Measurements from ENCODE around the gene CCDC183. TPM values are rescaled to one million over a fixed set of nuclear protein-coding genes. Genes with fewer than 3 reads are reported as not detected.

CCDC183 gene
- total RNA-seq, 4 donors from 2014 or later = 25.2 to 161 (median 63.5) TPM

- DNase-seq = no peak
- Histone ChIP-seq H3K36me3 (no peaks in the 10 kb centered on the region), H3K27me3 (peaks cover 29% of the 10 kb centered on the region), H3K4me1 (peaks cover 26 to 47% (median 42%) of the 10 kb centered on the region in 4 donors), H3K4me3 (no peak overlapping the region), H3K27ac (no peak overlapping the region), H3K9me3 (no peaks in the 10 kb centered on the region)
- intact Hi-C loops (cut with DNase I; ENCODE audit: low total_unique reads) = no loop called here
- WGBS, 2 donors (ENCODE audit: low coverage in 1 of 2) = 97% methylated on average over 20 of the region's 20 CpGs; no CpG with 5 or more reads in 1 of the 2 donors
- in situ Hi-C loops (cut with MboI; ENCODE audit: low pct_ligation_motif_present in 1 of 4, low pct_unique_long_range_greater_than_20kb in 1 of 4, low sequenced_read_pairs in 3 of 4) = no loop called here
- TF ChIP-seq POLR2A (IDR thresholded peaks at IDR 0.05) (no peak), EP300 (IDR thresholded peaks at IDR 0.05; ENCODE audit: low read depth) (no peak), CTCF (IDR thresholded peaks at IDR 0.05) (no peak), POLR2AphosphoS5 (IDR thresholded peaks at IDR 0.05) (no peak)
Measured at GRCh38 chr9:136804509-136805206, 8.5 kb downstream of the CCDC183 start.

DNA sequence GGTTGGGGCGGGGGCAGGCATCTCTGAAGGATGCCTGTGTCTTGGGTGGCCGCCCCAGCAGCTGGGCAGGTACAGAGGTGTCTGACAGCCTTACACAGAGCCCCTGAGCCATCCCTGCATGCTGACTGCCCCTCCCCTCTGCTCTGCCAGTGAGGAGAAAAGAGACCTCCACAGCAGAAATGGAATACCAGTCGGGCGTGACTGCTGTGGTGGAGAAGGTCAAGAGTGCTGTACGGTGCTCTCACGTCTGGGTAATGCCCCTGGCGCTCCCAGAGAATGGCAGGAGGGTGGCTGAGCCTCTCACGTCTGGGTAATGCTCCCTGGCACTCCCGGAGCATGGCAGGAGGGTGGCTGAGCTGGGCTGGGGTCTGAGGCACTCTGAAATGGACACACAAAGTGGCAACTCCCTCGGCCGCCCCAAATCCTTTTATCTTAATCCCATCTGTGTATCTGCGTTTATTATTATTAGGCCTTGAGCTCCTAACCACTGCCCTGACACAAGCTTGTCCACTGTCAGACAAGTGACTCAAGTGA is 9.1 kb downstream of the CCDC183 start:
- no peak overlapping the region for H3K27ac ChIP-seq
- H3K4me1 ChIP-seq = peaks cover 24 to 47% (median 42%) of the 10 kb centered on the region in 4 donors
- 90 to 92% methylated on average over 4 to 11 of the region's 12 CpGs for WGBS, 2 donors (ENCODE audit: low coverage in 1 of 2)
- H3K9me3 ChIP-seq = no peaks in the 10 kb centered on the region
- H3K27me3 ChIP-seq = peaks cover 23% of the 10 kb centered on the region
- TF ChIP-seq EP300 (IDR thresholded peaks at IDR 0.05; ENCODE audit: low read depth) (no peak), POLR2A (IDR thresholded peaks at IDR 0.05) (peak; percentile 2)
- no peak for DNase-seq
- in situ Hi-C loops (cut with MboI; ENCODE audit: low pct_ligation_motif_present in 1 of 4, low pct_unique_long_range_greater_than_20kb in 1 of 4, low sequenced_read_pairs in 3 of 4) (no loop called here), intact Hi-C loops (cut with DNase I; ENCODE audit: low total_unique reads) (no loop called here)
- H3K4me3 ChIP-seq = no peak overlapping the region
- no peaks in the 10 kb centered on the region for H3K36me3 ChIP-seq

- intact Hi-C loops (cut with DNase I; ENCODE audit: low total_unique reads) (no loop called here), in situ Hi-C loops (cut with MboI; ENCODE audit: low pct_ligation_motif_present in 1 of 4, low pct_unique_long_range_greater_than_20kb in 1 of 4, low sequenced_read_pairs in 3 of 4) (no loop called here)
- Histone ChIP-seq H3K4me3 (no peak overlapping the region), H3K27me3 (peaks cover 15% of the 10 kb centered on the region), H3K4me1 (peaks cover 23 to 47% (median 35%) of the 10 kb centered on the region in 4 donors), H3K36me3 (no peaks in the 10 kb centered on the region), H3K27ac (no peak overlapping the region), H3K9me3 (no peaks in the 10 kb centered on the region)
- DNase-seq = no peak
- TF ChIP-seq EP300 (IDR thresholded peaks at IDR 0.05; ENCODE audit: low read depth) (no peak), CTCF (IDR thresholded peaks at IDR 0.05) (no peak), POLR2AphosphoS5 (IDR thresholded peaks at IDR 0.05) (no peak), POLR2A (IDR thresholded peaks at IDR 0.05) (no peak)
- 98% methylated on average over 10 of the region's 10 CpGs; no CpG with 5 or more reads in 1 of the 2 donors for WGBS, 2 donors (ENCODE audit: low coverage in 1 of 2)
Measured at GRCh38 chr9:136806067-136806466, 9.9 kb downstream of the CCDC183 start.

DNA sequence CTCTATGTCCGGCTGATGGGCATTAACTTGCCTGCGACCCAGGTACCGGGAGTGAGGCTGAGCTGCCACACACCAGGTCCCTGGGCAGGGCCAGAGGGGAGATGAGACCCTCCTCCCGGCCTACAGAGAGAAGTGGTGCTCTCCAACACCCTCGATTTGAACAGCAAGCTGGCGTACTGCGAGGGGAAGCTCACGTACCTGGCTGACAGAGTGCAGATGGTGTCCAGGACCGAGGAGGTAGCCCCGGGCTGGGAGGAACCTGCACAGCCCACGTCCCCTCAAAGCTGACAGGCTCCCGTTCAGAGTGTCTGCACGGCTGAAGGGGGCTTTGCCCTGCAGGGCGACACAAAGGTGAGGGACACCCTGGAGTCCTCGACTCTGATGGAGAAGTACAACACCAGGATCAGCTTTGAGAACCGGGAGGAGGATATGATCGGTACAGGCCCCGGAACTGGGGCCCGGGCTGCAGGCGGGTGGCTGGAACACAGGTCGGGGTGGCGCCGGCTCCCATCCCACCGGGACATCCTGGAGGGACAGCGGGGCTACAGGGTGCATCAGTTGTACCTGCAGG is 10.6 kb downstream of the CCDC183 start:
- peak; percentile 4 for DNase-seq
- 57% methylated on average over 25 of the region's 25 CpGs; no CpG with 5 or more reads in 1 of the 2 donors for WGBS, 2 donors (ENCODE audit: low coverage in 1 of 2)
- Histone ChIP-seq H3K4me1 (peaks cover 23 to 42% (median 32%) of the 10 kb centered on the region in 4 donors), H3K27ac (peak overlapping the region; percentile 91 to 98 (median 94)), H3K36me3 (no peaks in the 10 kb centered on the region), H3K4me3 (peak overlapping the region; percentile 34 to 99 (median 94)), H3K27me3 (peaks cover 9% of the 10 kb centered on the region), H3K9me3 (no peaks in the 10 kb centered on the region)
- intact Hi-C loops (cut with DNase I; ENCODE audit: low total_unique reads) = no loop called here
- in situ Hi-C loops (cut with MboI; ENCODE audit: low pct_ligation_motif_present in 1 of 4, low pct_unique_long_range_greater_than_20kb in 1 of 4, low sequenced_read_pairs in 3 of 4) = no loop called here
- TF ChIP-seq POLR2AphosphoS5 (IDR thresholded peaks at IDR 0.05) = no peak
- no peak for TF ChIP-seq CTCF (IDR thresholded peaks at IDR 0.05)
- no peak for TF ChIP-seq POLR2A (IDR thresholded peaks at IDR 0.05)
- TF ChIP-seq EP300 (IDR thresholded peaks at IDR 0.05; ENCODE audit: low read depth) = no peak
